ENCODE data around the gene TCP11L1.

DNA sequence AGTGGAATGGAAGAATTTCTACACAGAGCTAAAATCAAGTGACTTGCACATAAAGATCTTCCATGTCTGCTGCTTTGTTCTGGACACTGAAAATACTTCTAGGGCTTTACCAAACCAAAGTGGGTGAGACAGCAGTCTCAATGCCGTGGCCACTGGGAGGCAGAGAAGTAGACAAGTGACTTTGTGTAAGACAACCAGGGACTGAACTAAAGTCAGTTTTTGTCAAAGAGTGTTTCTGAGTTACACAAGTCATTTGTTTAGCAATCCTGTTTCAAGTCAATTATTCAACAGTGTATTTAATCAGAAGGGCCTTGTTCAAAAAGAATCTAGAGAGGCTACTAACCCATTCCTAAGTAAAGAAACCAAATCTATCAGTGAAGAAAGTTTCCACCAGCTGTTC, 46.6 kb downstream of the TCP11L1 start:
- TF ChIP-seq CTCF (IDR thresholded peaks at IDR 0.05) (no peak), POLR2A (IDR thresholded peaks at IDR 0.05) (no peak)
